Thyroid gland (tissue), 4 donors: ENCODE results near the gene MYT1. TPM values are rescaled to one million over a fixed set of nuclear protein-coding genes. Genes with fewer than 3 reads are reported as not detected.

Source experiments
- DNase-seq, 2 donors: peaks; one replicate each; pipeline ENCODE4 v3.0.0-alpha.2; 2019
- H3K27ac ChIP-seq, 3 donors: fragments of 200-600 bp; sonication (generic); 1 replicate in 2 of 3; 2 replicates in 1 of 3; pipeline ENCODE4 v1.5.1; 2016 to 2019; ENCODE audit warnings: mild to moderate bottlenecking in 1 of 3, moderate library complexity in 1 of 3
- H3K27me3 ChIP-seq: fragments of 200-600 bp; sonication (generic); one replicate; pipeline ENCODE4 v1.5.1; 2019
- H3K36me3 ChIP-seq, 2 donors: fragments of 200-600 bp; sonication (generic); one replicate each; pipeline ENCODE4 v1.5.1; 2016 to 2019
- H3K4me1 ChIP-seq, 2 donors: fragments of 200-600 bp; sonication (generic); one replicate each; pipeline ENCODE4 v1.5.1; 2017 to 2019
- H3K4me3 ChIP-seq, 3 donors: fragments of 200-600 bp; sonication (generic); replicated peaks in 1 of 3; 1 replicate in 2 of 3; 2 replicates in 1 of 3; pipeline ENCODE4 v1.5.1; 2016; ENCODE audit warnings: mild to moderate bottlenecking in 1 of 3
- H3K9me3 ChIP-seq: fragments of 200-600 bp; sonication (generic); one replicate; pipeline ENCODE4 v1.5.1; 2017
- POLR2A ChIP-seq, 2 donors: fragments of 450-650 bp; IDR thresholded peaks; one replicate each; pipeline ENCODE4 v1.6.1; 2017; ENCODE audit warnings: antibody characterized with exemption in 2 of 2, mild to moderate bottlenecking in 2 of 2, moderate library complexity in 1 of 2
- WGBS, 2 donors: methylation state at CpG; one replicate each; pipeline ENCODE4 v1.1.5; 2017; 5-methylcytosine and 5-hydroxymethylcytosine counted together
- intact Hi-C: fragments of 100-400 bp; cut with DNase I; formaldehyde crosslinking; loops from one replicate; pipeline ENCODE4 v1.15.1; 2023
- total RNA-seq, 4 donors: library from RNA; depleted of rRNA; stranded (reverse); fragments of >200 nt; gene quantifications; one replicate each; pipeline ENCODE4 v1.2.3, GENCODE V29; 2016
- TF ChIP-seq, protein P1 (sequence below), 6 experiments: fragments of 200-600 bp in 3 of 6; fragments of 450-650 bp in 3 of 6; sonication (generic) in 3 of 6; IDR thresholded peaks; one replicate each; pipeline ENCODE4 v1.5.1; 2016 to 2019; ENCODE audit warnings: antibody characterized with exemption in 6 of 6, mild to moderate bottlenecking in 2 of 6, inconsistent platforms in 1 of 6, moderate library complexity in 1 of 6

Gene MYT1
- total RNA-seq, 4 donors from 2014 or later: 0.42 to 1.8 (median 1.1) TPM

- H3K9me3 ChIP-seq: no peaks in the 10 kb centered on the region
- intact Hi-C loops: no loop called here
- H3K4me3 ChIP-seq: no peak overlapping the region
- TF ChIP-seq, protein P1, sequence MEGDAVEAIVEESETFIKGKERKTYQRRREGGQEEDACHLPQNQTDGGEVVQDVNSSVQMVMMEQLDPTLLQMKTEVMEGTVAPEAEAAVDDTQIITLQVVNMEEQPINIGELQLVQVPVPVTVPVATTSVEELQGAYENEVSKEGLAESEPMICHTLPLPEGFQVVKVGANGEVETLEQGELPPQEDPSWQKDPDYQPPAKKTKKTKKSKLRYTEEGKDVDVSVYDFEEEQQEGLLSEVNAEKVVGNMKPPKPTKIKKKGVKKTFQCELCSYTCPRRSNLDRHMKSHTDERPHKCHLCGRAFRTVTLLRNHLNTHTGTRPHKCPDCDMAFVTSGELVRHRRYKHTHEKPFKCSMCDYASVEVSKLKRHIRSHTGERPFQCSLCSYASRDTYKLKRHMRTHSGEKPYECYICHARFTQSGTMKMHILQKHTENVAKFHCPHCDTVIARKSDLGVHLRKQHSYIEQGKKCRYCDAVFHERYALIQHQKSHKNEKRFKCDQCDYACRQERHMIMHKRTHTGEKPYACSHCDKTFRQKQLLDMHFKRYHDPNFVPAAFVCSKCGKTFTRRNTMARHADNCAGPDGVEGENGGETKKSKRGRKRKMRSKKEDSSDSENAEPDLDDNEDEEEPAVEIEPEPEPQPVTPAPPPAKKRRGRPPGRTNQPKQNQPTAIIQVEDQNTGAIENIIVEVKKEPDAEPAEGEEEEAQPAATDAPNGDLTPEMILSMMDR (IDR thresholded peaks at IDR 0.05): no peak
- no peak for TF ChIP-seq POLR2A (IDR thresholded peaks at IDR 0.05)
- WGBS, 2 donors: 88 to 98% methylated on average over 4 of the region's 4 CpGs
- no peaks in the 10 kb centered on the region for H3K36me3 ChIP-seq
- no peaks in the 10 kb centered on the region for H3K4me1 ChIP-seq
- H3K27ac ChIP-seq: no peak overlapping the region
- H3K27me3 ChIP-seq: no peaks in the 10 kb centered on the region
- DNase-seq: no peak
These were observed 78.7 kb downstream of the MYT1 start for GRCh38 chr20:64242797-64243475.

- Histone ChIP-seq H3K27me3 (no peaks in the 10 kb centered on the region), H3K36me3 (no peaks in the 10 kb centered on the region), H3K4me3 (no peak overlapping the region), H3K27ac (no peak overlapping the region), H3K4me1 (no peaks in the 10 kb centered on the region), H3K9me3 (no peaks in the 10 kb centered on the region)
- no peak for DNase-seq
- 59 to 68% methylated on average over 2 of the region's 2 CpGs for WGBS, 2 donors
- TF ChIP-seq POLR2A (IDR thresholded peaks at IDR 0.05): no peak
- TF ChIP-seq, protein P1 (IDR thresholded peaks at IDR 0.05): no peak
- intact Hi-C loops: no loop called here
These were observed 80.1 kb downstream of the MYT1 start for GRCh38 chr20:64244281-64244805.

- intact Hi-C loops: no loop called here
- 70 to 85% methylated on average over 6 to 7 of the region's 8 CpGs for WGBS, 2 donors
- DNase-seq: no peak
These were observed 80.8 kb downstream of the MYT1 start for GRCh38 chr20:64244870-64245603.

DNA sequence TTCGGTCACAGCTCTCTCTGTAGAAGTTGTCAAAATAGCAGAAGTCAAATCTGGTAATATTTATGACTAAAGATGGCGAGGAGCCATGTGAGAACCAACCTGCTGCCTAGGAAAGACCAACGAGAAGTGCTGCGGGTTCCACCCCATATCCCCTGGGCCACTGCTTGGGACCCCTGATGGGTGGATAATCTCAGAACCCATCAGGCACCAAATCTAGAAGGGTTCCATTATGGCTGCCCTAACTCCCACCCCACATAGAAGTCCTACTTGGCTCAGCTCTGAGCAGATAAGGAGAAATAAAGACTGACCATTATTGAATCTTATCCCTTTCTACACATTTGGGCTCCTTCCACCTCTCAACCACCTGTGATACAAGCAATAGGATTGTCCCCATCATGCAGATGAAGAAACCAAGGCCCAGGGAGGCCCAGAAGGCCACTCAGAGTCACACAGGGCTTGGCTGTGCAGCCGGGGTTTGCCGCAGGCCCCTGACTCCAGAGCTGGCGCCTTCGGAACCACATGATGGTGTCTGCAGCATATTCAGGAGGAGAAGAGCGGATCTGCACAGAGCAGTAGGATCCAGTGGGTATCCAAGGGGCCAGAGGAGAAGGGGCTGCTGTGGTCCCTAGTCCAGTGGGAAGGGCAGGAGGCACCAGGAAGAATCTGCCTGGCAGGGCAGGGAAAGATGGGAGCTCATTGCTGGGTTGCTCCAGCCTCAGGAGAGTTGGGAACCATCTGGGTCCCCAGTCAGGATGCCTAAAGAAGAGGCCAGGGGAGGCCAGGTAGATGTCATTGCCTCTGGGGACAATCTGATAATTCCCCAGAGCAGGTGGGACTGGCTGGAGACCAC is 81.7 kb downstream of the MYT1 start:
- intact Hi-C loops: no loop called here
- no peak for TF ChIP-seq POLR2A (IDR thresholded peaks at IDR 0.05)
- TF ChIP-seq, protein P1 (IDR thresholded peaks at IDR 0.05): no peak
- 87 to 93% methylated on average over 7 to 9 of the region's 9 CpGs for WGBS, 2 donors
- Histone ChIP-seq H3K9me3 (no peaks in the 10 kb centered on the region), H3K27ac (no peak overlapping the region), H3K4me1 (no peaks in the 10 kb centered on the region), H3K36me3 (no peaks in the 10 kb centered on the region), H3K27me3 (no peaks in the 10 kb centered on the region), H3K4me3 (no peak overlapping the region)
- DNase-seq: no peak

More at GRCh38 chr20:64244870-64245603, 80.8 kb downstream of the MYT1 start:
- Histone ChIP-seq H3K27me3 (no peaks in the 10 kb centered on the region), H3K27ac (no peak overlapping the region), H3K4me3 (no peak overlapping the region), H3K36me3 (no peaks in the 10 kb centered on the region), H3K9me3 (no peaks in the 10 kb centered on the region), H3K4me1 (no peaks in the 10 kb centered on the region)
- TF ChIP-seq, protein P1 (IDR thresholded peaks at IDR 0.05): no peak
- no peak for TF ChIP-seq POLR2A (IDR thresholded peaks at IDR 0.05)
